K562 (cell line): Measurements from ENCODE around the gene PNMT. TPM values are rescaled to one million over a fixed set of nuclear protein-coding genes. Genes with fewer than 3 reads are reported as not detected.

ENCODE experiments used
- ATAC-seq: fragments of 200-7000 bp; cut with Tn5 transposase; 3 replicates; pipeline ENCODE4 v1.9.1; 2020; ENCODE audit warnings: moderate library complexity
- BruUV-seq: library from RNA; stranded (reverse); fragments of 400-500 nt; replicated peaks from 2 replicates; lab custom pipeline; 2021; lab: Mats Ljungman, UMichigan
- CTCF ChIA-PET: fragments of 300-600 bp; formaldehyde crosslinking; extraction: SDS; loops from one replicate; lab custom pipeline; 2021; ENCODE audit warnings: low intra/inter-chr PET ratio; lab: Yijun Ruan, JAX
- POLR2A ChIA-PET: fragments of 300-600, 350-650 bp; sonication (Branson Sonifier 250); formaldehyde crosslinking; extraction: SDS; loops from one replicate; lab custom pipeline; 2021; ENCODE audit warnings: antibody characterized with exemption, inconsistent platforms; lab: Yijun Ruan, JAX
- DNase-seq, 4 experiments: peaks; one replicate each; pipeline versions ENCODE4 v3.0.0 to v3.0.0-alpha.2; 2011 to 2018; ENCODE audit warnings: low spot score in 3 of 4, mixed read lengths in 3 of 4; ENCODE audit errors: extremely low read depth in 1 of 4
- FAIRE-seq: peaks from 2 replicates; lab custom pipeline; 2011; peaks lifted over from hg19 to GRCh38; lab: Jason Lieb, UNC
- H2AFZ ChIP-seq: 2 replicates; pipeline ENCODE4 v1.6.0; 2011; ENCODE audit warnings: low read depth, low read length, control low read depth, inconsistent platforms
- H3K27ac ChIP-seq: fragments of 200-600 bp; 3 replicates; pipeline ENCODE4 v1.8.0; 2011; ENCODE audit warnings: low read depth, mild to moderate bottlenecking, control low read depth, inconsistent platforms, low read length, moderate library complexity, mixed read lengths; ENCODE audit errors: extremely low read depth
- H3K27me3 ChIP-seq, 2 experiments: fragments of 300-600 bp in 1 of 2; 2 replicates in 1 of 2; 3 replicates in 1 of 2; pipeline versions ENCODE4 v1.6.0 to v1.8.0; 2011; ENCODE audit warnings: inconsistent platforms in 2 of 2, low read length in 2 of 2, mild to moderate bottlenecking in 1 of 2, mixed read lengths in 1 of 2, moderate library complexity in 1 of 2; ENCODE audit not compliant: control insufficient read depth in 2 of 2, insufficient read depth in 2 of 2
- H3K36me3 ChIP-seq: fragments of 300-600 bp; 3 replicates; pipeline ENCODE4 v1.8.0; 2011; ENCODE audit warnings: mild to moderate bottlenecking, low read length, inconsistent platforms; ENCODE audit not compliant: control insufficient read depth, insufficient read depth
- H3K4me1 ChIP-seq, 2 experiments: fragments of 200-600 bp in 1 of 2; replicated peaks in 1 of 2; 2 replicates in 1 of 2; 3 replicates in 1 of 2; pipeline versions ENCODE4 v1.5.1 to v1.8.0; 2011; ENCODE audit warnings: inconsistent platforms in 2 of 2, low read length in 2 of 2, mild to moderate bottlenecking in 1 of 2, mixed read lengths in 1 of 2, moderate library complexity in 1 of 2; ENCODE audit not compliant: control insufficient read depth in 2 of 2, insufficient read depth in 2 of 2
- H3K4me2 ChIP-seq: 2 replicates; pipeline ENCODE4 v1.6.1; 2011; ENCODE audit warnings: low read length, control low read depth, inconsistent platforms, mixed read lengths; ENCODE audit not compliant: insufficient read depth
- H3K4me3 ChIP-seq: fragments of 200-600 bp; sonication (generic), shearing (Covaris generic); 2 replicates; pipeline ENCODE4 v1.5.1; 2016; ENCODE audit warnings: control low read depth, inconsistent platforms
- H3K79me2 ChIP-seq: fragments of 200-600 bp; 3 replicates; pipeline ENCODE4 v1.8.0; 2011; ENCODE audit warnings: low read length, inconsistent platforms; ENCODE audit not compliant: control insufficient read depth, insufficient read depth
- H3K9ac ChIP-seq, 2 experiments: 2 replicates each; pipeline versions ENCODE4 v1.6.0 to v1.6.1; 2011; ENCODE audit warnings: low read depth in 2 of 2, low read length in 2 of 2, control low read depth in 1 of 2, inconsistent platforms in 1 of 2, mild to moderate bottlenecking in 1 of 2, mixed read lengths in 1 of 2; ENCODE audit not compliant: insufficient read depth in 1 of 2
- H3K9me1 ChIP-seq: one replicate; pipeline ENCODE4 v1.6.0; 2011; ENCODE audit warnings: inconsistent platforms, mild to moderate bottlenecking, low read length, moderate library complexity; ENCODE audit not compliant: control insufficient read depth, insufficient read depth
- H3K9me3 ChIP-seq: replicated peaks from 2 replicates; pipeline ENCODE4 v1.5.1; 2011; ENCODE audit warnings: low read depth, low read length, inconsistent platforms; ENCODE audit not compliant: control insufficient read depth, insufficient read depth
- H4K20me1 ChIP-seq: replicated peaks from 2 replicates; pipeline ENCODE4 v1.6.1; 2011; ENCODE audit warnings: low read length, inconsistent platforms, mixed read lengths; ENCODE audit not compliant: control insufficient read depth, insufficient read depth
- ARNT ChIP-seq, 2 experiments: fragments of 450-650 bp; IDR thresholded peaks; 2 replicates each; pipeline ENCODE4 v1.6.1; 2016; ENCODE audit warnings: mild to moderate bottlenecking in 1 of 2
- BRF1 ChIP-seq: IDR thresholded peaks from 3 replicates; pipeline ENCODE4 v1.6.1; 2011; ENCODE audit warnings: borderline replicate concordance, mild to moderate bottlenecking; ENCODE audit not compliant: insufficient read length; ENCODE audit errors: extremely low read depth
- E2F4 ChIP-seq: sonication (generic); formaldehyde crosslinking; IDR thresholded peaks from 2 replicates; pipeline ENCODE4 v1.8.0; 2022; ENCODE audit warnings: mild to moderate bottlenecking, low read depth, missing genetic modification reagents
- FOXK1 ChIP-seq: sonication (generic); formaldehyde crosslinking; IDR thresholded peaks from 2 replicates; pipeline ENCODE4 v1.8.0; 2022; ENCODE audit warnings: missing genetic modification reagents, mild to moderate bottlenecking, borderline replicate concordance
- HDAC8 ChIP-seq: fragments of 450-650 bp; IDR thresholded peaks from 2 replicates; pipeline ENCODE4 v1.6.1; 2016; ENCODE audit warnings: mild to moderate bottlenecking, missing genetic modification characterization, moderate library complexity, missing compliant biosample characterization
- HEY1 ChIP-seq: fragments of 250-450 bp; sonication (Bioruptor Pico); IDR thresholded peaks from 2 replicates; pipeline ENCODE4 v1.5.0; 2020; ENCODE audit warnings: mild to moderate bottlenecking, moderate library complexity, borderline replicate concordance
- PATZ1 ChIP-seq: fragments of 250-450 bp; sonication (Bioruptor Pico); IDR thresholded peaks from 2 replicates; pipeline ENCODE4 v1.5.0; 2020; ENCODE audit warnings: mild to moderate bottlenecking, borderline replicate concordance
- RAD21 ChIP-seq, 2 experiments: fragments of 250-450 bp in 1 of 2; fragments of 450-650 bp in 1 of 2; sonication (Bioruptor Pico) in 1 of 2; formaldehyde crosslinking in 1 of 2; IDR thresholded peaks in 1 of 2; conservative IDR thresholded peaks in 1 of 2; 2 replicates each; pipeline versions ENCODE4 v1.4.0 to v1.8.0; 2020 to 2022; ENCODE audit warnings: mild to moderate bottlenecking in 2 of 2, moderate library complexity in 1 of 2
- RBBP5 ChIP-seq: fragments of 200-600 bp; sonication (generic); IDR thresholded peaks from 2 replicates; pipeline ENCODE4 v1.6.1; 2012; ENCODE audit warnings: borderline replicate concordance, mild to moderate bottlenecking, low read length, control low read depth, inconsistent platforms; ENCODE audit not compliant: insufficient read depth, poor library complexity, severe bottlenecking
- RBM15 ChIP-seq: fragments of 200-400 bp; formaldehyde crosslinking; IDR thresholded peaks from 2 replicates; pipeline ENCODE4 v1.6.1; 2018; ENCODE audit warnings: mild to moderate bottlenecking, low read length, moderate library complexity; ENCODE audit not compliant: insufficient read depth
- SMC3 ChIP-seq: conservative IDR thresholded peaks from 2 replicates; pipeline ENCODE4 v1.6.1; 2011; ENCODE audit warnings: low read depth, low read length, improper control_type of control experiment; ENCODE audit not compliant: insufficient read depth
- TEAD1 ChIP-seq, 2 experiments: fragments of 450-650 bp in 1 of 2; sonication (generic) in 1 of 2; formaldehyde crosslinking; IDR thresholded peaks; 2 replicates each; pipeline versions ENCODE4 v1.4.0 to v1.8.0; 2020 to 2022; ENCODE audit warnings: mild to moderate bottlenecking in 2 of 2, missing genetic modification reagents in 1 of 2
- WGBS: fragments of 100-300 bp; shearing (Covaris generic); methylation state at CpG from one replicate; pipeline ENCODE4 v1.1.6; 2016; ENCODE audit warnings: low coverage, mixed read lengths; ENCODE audit not compliant: insufficient coverage; ENCODE audit errors: missing lambda C conversion rate; 5-methylcytosine and 5-hydroxymethylcytosine counted together
- in situ Hi-C: fragments of 300-500 bp; cut with MboI; formaldehyde crosslinking; loops from 4 replicates; pipeline ENCODE4 v1.15.0; 2018; ENCODE audit warnings: inconsistent platforms, mixed read lengths
- intact Hi-C: fragments of 100-400 bp; cut with micrococcal nuclease; formaldehyde crosslinking; loops from 2 replicates; pipeline ENCODE4 v1.14.2; 2022
- polyA plus RNA-seq, 8 experiments: library from polyadenylated mRNA; depleted of rRNA in 4 of 8; stranded (reverse) in 5 of 8; unstranded in 3 of 8; fragments of >200 nt; fragmentation: Nextera tagmentation in 2 of 8; fragmentation: Illumina TruSeq in 1 of 8; extraction: Ambion mirVana in 2 of 8; extraction: Trizol in 1 of 8; gene quantifications; 2 replicates each; pipeline versions ENCODE4 v1.2.1 to v1.2.3, GENCODE V29; 2011 to 2014; ENCODE audit warnings: inconsistent platforms in 1 of 8, missing spikeins in 1 of 8
- total RNA-seq, 7 experiments: library from RNA; depleted of rRNA in 6 of 7; stranded (reverse); fragments of >200 nt in 6 of 7; fragmentation: Illumina TruSeq in 2 of 7; extraction: Trizol in 2 of 7; gene quantifications; 2 replicates each; pipeline versions ENCODE4 v1.2.1 to v1.2.3, GENCODE V29; 2011 to 2021; ENCODE audit warnings: low replicate concordance in 1 of 7

The PNMT gene
- total and polyA plus RNA-seq, 9 of the 15 experiments (the other 6 are each of a cell fraction or from before 2014, with no cell fraction given) = 0.55 to 18.1 (median 5.8) TPM

GRCh38 chr17:39634384-39634871 is 33.8 kb upstream of the PNMT start (continued):
- TF ChIP-seq BRF1 = no peak
- no peak for TF ChIP-seq PATZ1 (CRISPR knock-in tag)
- TF ChIP-seq ARNT (IDR thresholded peaks at IDR 0.05) = peak in 1 of 2 experiments; percentile 51; a peak in 1 of 4 replicates
- TF ChIP-seq SMC3 = peak; percentile 39; the same call in 1 of the 2 replicates
- no peak for TF ChIP-seq HDAC8 (tag)
- no peak for TF ChIP-seq FOXK1 (CRISPR knock-in tag)

GRCh38 chr17:39635614-39636176 is 32.6 kb upstream of the PNMT start:
- no TSS peak for BruUV-seq
- DNase-seq (peak; percentile 46 to 57 (median 48)), FAIRE-seq (no peak), ATAC-seq (peak; percentile 14; the same call in 1 of the 3 replicates)
- Histone ChIP-seq H2AFZ (peak overlapping the region; percentile 65), H3K4me1 (peaks cover 44 to 46% of the 10 kb centered on the region in 2 experiments), H3K36me3 (peaks cover 11% of the 10 kb centered on the region; the same call in 2 of the 3 replicates), H4K20me1 (peaks cover 2% of the 10 kb centered on the region; the same call in 1 of the 2 replicates), H3K4me3 (no peak overlapping the region), H3K9ac (peak overlapping the region in 1 of 2 experiments; percentile 96; a peak in 2 of 4 replicates), H3K4me2 (peak overlapping the region; percentile 6; the same call in 1 of the 2 replicates), H3K27ac (no peak overlapping the region; the same call in 2 of the 3 replicates), H3K27me3 (no peaks in the 10 kb centered on the region), H3K9me3 (no peaks in the 10 kb centered on the region), H3K79me2 (peaks cover 36% of the 10 kb centered on the region), H3K9me1 (no peaks in the 10 kb centered on the region)
- POLR2A ChIA-PET = interaction anchor here (0.6 to 1.0 kb wide), 2 partner anchors 8 to 50 kb away, joined by 3 read pairs; no protein-coding TSS in a partner anchor
- intact Hi-C loops (no loop called here), in situ Hi-C loops (no loop called here)
- CTCF ChIA-PET = interaction anchor here (2.0 kb wide), 1 partner anchor 14 kb away, joined by 12 read pairs; no protein-coding TSS in a partner anchor
- TF ChIP-seq HEY1 (CRISPR knock-in tag) = no peak
- TF ChIP-seq RBBP5 = peak; percentile 14
- TF ChIP-seq RBM15 = no peak
- TF ChIP-seq RAD21 (CRISPR knock-in tag; conservative IDR thresholded peaks at IDR 0.05 in 1 of 2, IDR thresholded peaks at IDR 0.05 in 1 of 2) = no peak
- no peak for TF ChIP-seq TEAD1 (CRISPR knock-in tag; IDR thresholded peaks at IDR 0.05)
- no peak for TF ChIP-seq E2F4 (CRISPR knock-in tag)
- WGBS = 66% methylated on average over 8 of the region's 8 CpGs
